ENCODE measurements around the gene SLC17A7. TPM values are rescaled to one million over a fixed set of nuclear protein-coding genes. Genes with fewer than 3 reads are reported as not detected.

The SLC17A7 gene
- total and polyA plus RNA-seq, 2 donors (not counting 1 experiment from before 2014, with no cell fraction given), result 0.60 to 0.89 TPM

GRCh38 chr19:49443366-49444099 lies 2.2 kb upstream of the SLC17A7 start:
- under 1% methylated on average over 45 of the region's 47 CpGs for WGBS (ENCODE audit: insufficient coverage)
- Histone ChIP-seq H3K4me3 (ENCODE audit: control extremely low read depth in 1 of 5, extremely low read depth in 1 of 5, insufficient read depth in 1 of 5, low read depth in 2 of 5, low read length in 4 of 5) (peak overlapping the region; percentile 12 to 80 (median 71)), H3K9me3 (ENCODE audit: control extremely low read depth in 1 of 3, control insufficient read depth in 2 of 3, insufficient read depth in 1 of 3, low read length in 2 of 3) (peaks cover 0 to 14% (median 0%) of the 10 kb centered on the region in 3 donors), H3K79me2 (ENCODE audit: control insufficient read depth, insufficient read depth, low read length) (peaks cover 2% of the 10 kb centered on the region), H3K27me3 (replicated peaks in 1 of 4; ENCODE audit: control extremely low read depth in 1 of 4, control insufficient read depth in 3 of 4, insufficient read depth in 4 of 4, low read length in 3 of 4) (peaks cover 2 to 39% (median 34%) of the 10 kb centered on the region in 4 experiments), H3K9ac (ENCODE audit: low read length) (peak overlapping the region; percentile 89), H3K4me2 (replicated peaks; ENCODE audit: low read depth, low read length, poor library complexity, severe bottlenecking) (peak overlapping the region; percentile 99), H3K4me1 (ENCODE audit: control insufficient read depth in 2 of 2, insufficient read depth in 2 of 2, low read length in 2 of 2) (peaks cover 18 to 31% of the 10 kb centered on the region in 2 donors), H4K20me1 (ENCODE audit: control insufficient read depth, insufficient read depth, low read length, poor library complexity, severe bottlenecking) (peaks cover 16% of the 10 kb centered on the region), H3K27ac (ENCODE audit: low read length in 2 of 2) (peak overlapping the region; percentile 65 to 72), H2AFZ (ENCODE audit: insufficient read depth, low read depth, low read length, poor library complexity, severe bottlenecking) (peak overlapping the region; percentile 97), H3K36me3 (replicated peaks in 1 of 2; ENCODE audit: control extremely low read depth in 1 of 2, control insufficient read depth in 1 of 2, extremely low read depth in 1 of 2, insufficient read depth in 2 of 2, low read length in 1 of 2) (peaks cover 0 to 26% of the 10 kb centered on the region in 2 experiments)
- CTCF ChIA-PET, result interaction anchor here (0.6 to 5.1 kb wide), 18 partner anchors 8 to 217 kb away, joined by 3 to 70 read pairs (median 4); partner anchors contain the start of genes FLT3LG and PIH1D1
- TF ChIP-seq, protein P1, sequence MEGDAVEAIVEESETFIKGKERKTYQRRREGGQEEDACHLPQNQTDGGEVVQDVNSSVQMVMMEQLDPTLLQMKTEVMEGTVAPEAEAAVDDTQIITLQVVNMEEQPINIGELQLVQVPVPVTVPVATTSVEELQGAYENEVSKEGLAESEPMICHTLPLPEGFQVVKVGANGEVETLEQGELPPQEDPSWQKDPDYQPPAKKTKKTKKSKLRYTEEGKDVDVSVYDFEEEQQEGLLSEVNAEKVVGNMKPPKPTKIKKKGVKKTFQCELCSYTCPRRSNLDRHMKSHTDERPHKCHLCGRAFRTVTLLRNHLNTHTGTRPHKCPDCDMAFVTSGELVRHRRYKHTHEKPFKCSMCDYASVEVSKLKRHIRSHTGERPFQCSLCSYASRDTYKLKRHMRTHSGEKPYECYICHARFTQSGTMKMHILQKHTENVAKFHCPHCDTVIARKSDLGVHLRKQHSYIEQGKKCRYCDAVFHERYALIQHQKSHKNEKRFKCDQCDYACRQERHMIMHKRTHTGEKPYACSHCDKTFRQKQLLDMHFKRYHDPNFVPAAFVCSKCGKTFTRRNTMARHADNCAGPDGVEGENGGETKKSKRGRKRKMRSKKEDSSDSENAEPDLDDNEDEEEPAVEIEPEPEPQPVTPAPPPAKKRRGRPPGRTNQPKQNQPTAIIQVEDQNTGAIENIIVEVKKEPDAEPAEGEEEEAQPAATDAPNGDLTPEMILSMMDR (IDR thresholded peaks at IDR 0.05), result peak; percentile 89
- TF ChIP-seq EZH2 (IDR thresholded peaks at IDR 0.05; ENCODE audit: borderline replicate concordance, insufficient read depth, low read depth, low read length, poor library complexity, severe bottlenecking), result no peak
- peak overlapping the region; percentile 95 for H3K27ac Mint-ChIP-seq
- peak; percentile 85 for ATAC-seq (ENCODE audit: low read depth)
- peaks cover 37% of the 10 kb centered on the region for H3K27me3 Mint-ChIP-seq
- intact Hi-C loops (cut with micrococcal nuclease), result loop anchor here (1.0 to 2.0 kb wide), 7 partner anchors 8 to 177 kb away; partner anchors contain the start of genes PIH1D1 and RPS11
- DNase-seq, result peak; percentile 98
- POLR2A ChIA-PET, result interaction anchor here (0.6 to 2.3 kb wide), 12 partner anchors 10 to 600 kb away, joined by 3 to 20 read pairs (median 5); partner anchors contain the start of gene CD37
- H3K4me1 Mint-ChIP-seq, result peaks cover 35% of the 10 kb centered on the region
- H3K4me3 Mint-ChIP-seq, result peak overlapping the region; percentile 93
- no peaks in the 10 kb centered on the region for H3K9me3 Mint-ChIP-seq (ENCODE audit: insufficient read depth)
